ENCODE data around the gene CCNI.

DNA sequence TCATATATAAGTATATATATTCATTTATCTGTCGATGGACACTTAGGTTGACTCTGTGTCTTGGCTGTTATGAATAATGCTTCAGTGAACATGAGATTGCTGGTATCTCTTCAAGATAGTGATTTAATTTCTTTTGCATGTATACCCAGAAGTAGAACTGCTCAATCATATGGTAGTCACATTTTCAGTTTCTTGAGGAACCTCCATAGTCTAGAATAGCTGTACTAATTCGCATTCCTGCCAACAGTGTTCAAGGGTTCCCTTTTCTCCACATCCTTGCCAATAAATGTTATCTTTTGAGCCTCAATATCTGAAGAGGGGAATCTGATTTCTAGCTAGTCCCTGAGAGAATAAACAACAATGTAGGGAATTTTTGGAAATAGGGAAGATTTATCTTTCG lies 48.8 kb upstream of the CCNI start:
- TF ChIP-seq, protein P1, sequence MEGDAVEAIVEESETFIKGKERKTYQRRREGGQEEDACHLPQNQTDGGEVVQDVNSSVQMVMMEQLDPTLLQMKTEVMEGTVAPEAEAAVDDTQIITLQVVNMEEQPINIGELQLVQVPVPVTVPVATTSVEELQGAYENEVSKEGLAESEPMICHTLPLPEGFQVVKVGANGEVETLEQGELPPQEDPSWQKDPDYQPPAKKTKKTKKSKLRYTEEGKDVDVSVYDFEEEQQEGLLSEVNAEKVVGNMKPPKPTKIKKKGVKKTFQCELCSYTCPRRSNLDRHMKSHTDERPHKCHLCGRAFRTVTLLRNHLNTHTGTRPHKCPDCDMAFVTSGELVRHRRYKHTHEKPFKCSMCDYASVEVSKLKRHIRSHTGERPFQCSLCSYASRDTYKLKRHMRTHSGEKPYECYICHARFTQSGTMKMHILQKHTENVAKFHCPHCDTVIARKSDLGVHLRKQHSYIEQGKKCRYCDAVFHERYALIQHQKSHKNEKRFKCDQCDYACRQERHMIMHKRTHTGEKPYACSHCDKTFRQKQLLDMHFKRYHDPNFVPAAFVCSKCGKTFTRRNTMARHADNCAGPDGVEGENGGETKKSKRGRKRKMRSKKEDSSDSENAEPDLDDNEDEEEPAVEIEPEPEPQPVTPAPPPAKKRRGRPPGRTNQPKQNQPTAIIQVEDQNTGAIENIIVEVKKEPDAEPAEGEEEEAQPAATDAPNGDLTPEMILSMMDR (IDR thresholded peaks at IDR 0.05; ENCODE audit: low read length), result no peak
- no peak for TF ChIP-seq EZH2 (IDR thresholded peaks at IDR 0.05; ENCODE audit: borderline replicate concordance, low read length)
